Osteoblast (primary cell): ENCODE measurements around the gene RNF217. TPM values are rescaled to one million over a fixed set of nuclear protein-coding genes. Genes with fewer than 3 reads are reported as not detected.
"Not testable (repeated sequence)": the region's sequence is repeated elsewhere in the genome, so short reads cannot be mapped to it uniquely, and the experiment has no call there.

Source experiments
- DNase-seq: peaks from one replicate; pipeline ENCODE4 v3.0.0; 2011; ENCODE audit warnings: low spot score, mixed read lengths; ENCODE audit not compliant: insufficient read length; ENCODE audit errors: missing footprints
- H2AFZ ChIP-seq: 2 replicates; pipeline ENCODE4 v1.6.0; 2011; ENCODE audit warnings: mild to moderate bottlenecking, low read length
- H3K27ac ChIP-seq: 2 replicates; pipeline ENCODE4 v1.5.1; 2011; ENCODE audit warnings: mild to moderate bottlenecking, low read depth, low read length, moderate library complexity
- H3K27me3 ChIP-seq: 2 replicates; pipeline ENCODE4 v1.6.0; 2012; ENCODE audit warnings: mild to moderate bottlenecking, control low read depth, inconsistent platforms, low read length, moderate library complexity; ENCODE audit not compliant: insufficient read depth
- H3K36me3 ChIP-seq: 2 replicates; pipeline ENCODE4 v1.5.1; 2011; ENCODE audit warnings: mild to moderate bottlenecking, low read length, control low read depth, moderate library complexity; ENCODE audit not compliant: insufficient read depth
- H3K4me1 ChIP-seq: 2 replicates; pipeline ENCODE4 v1.5.1; 2011; ENCODE audit warnings: mild to moderate bottlenecking, low read length, control low read depth, moderate library complexity; ENCODE audit not compliant: insufficient read depth
- H3K4me2 ChIP-seq: 2 replicates; pipeline ENCODE4 v1.6.0; 2011; ENCODE audit warnings: mild to moderate bottlenecking, low read length; ENCODE audit not compliant: insufficient read depth
- H3K4me3 ChIP-seq: fragments of 200-600 bp; sonication (generic); 3 replicates; pipeline ENCODE4 v1.5.1; 2012; ENCODE audit warnings: mild to moderate bottlenecking, low read length, inconsistent platforms; ENCODE audit not compliant: insufficient read depth
- H3K79me2 ChIP-seq: 2 replicates; pipeline ENCODE4 v1.6.0; 2012; ENCODE audit warnings: mild to moderate bottlenecking, low read length, control low read depth, inconsistent platforms; ENCODE audit not compliant: insufficient read depth
- H3K9me3 ChIP-seq: 2 replicates; pipeline ENCODE4 v1.5.1; 2011; ENCODE audit warnings: low read depth, low read length, control low read depth
- H4K20me1 ChIP-seq: 2 replicates; pipeline ENCODE4 v1.6.0; 2012; ENCODE audit warnings: mild to moderate bottlenecking, low read length, control low read depth; ENCODE audit not compliant: insufficient read depth
- CTCF ChIP-seq: IDR thresholded peaks from 2 replicates; pipeline ENCODE4 v1.5.1; 2011; ENCODE audit warnings: mild to moderate bottlenecking, low read depth, low read length, moderate library complexity; ENCODE audit errors: extremely low read depth
- total RNA-seq: library from RNA; depleted of rRNA; stranded (reverse); fragments of >200 nt; gene quantifications from 2 replicates; pipeline ENCODE4 v1.2.3, GENCODE V29; 2012

Gene RNF217
- total RNA-seq: 22.8 and 24.8 TPM in 2 replicates

GRCh38 chr6:124961777-124962638 is at the start of gene RNF217:
RNF217 (plus strand) TSS chr6:124962437; CDS start chr6:124962545, 108 bp downstream.
- Histone ChIP-seq H2AFZ (peak within 1 kb of the TSS; percentile 67), H3K79me2 (peaks cover 54% of the 10 kb centered on the region), H3K27me3 (no peaks in the 10 kb centered on the region), H3K27ac (peak within 1 kb of the TSS; percentile 89), H3K4me1 (peaks cover 35% of the 10 kb centered on the region), H3K4me2 (peak within 1 kb of the TSS; percentile 94), H3K9me3 (no peaks in the 10 kb centered on the region), H3K4me3 (peak within 1 kb of the TSS; percentile 90), H4K20me1 (peaks cover 10% of the 10 kb centered on the region), H3K36me3 (peaks cover 4% of the 10 kb centered on the region)
- TF ChIP-seq CTCF: no peak
- DNase-seq: peak; percentile 88

- TF ChIP-seq CTCF: no peak
- Histone ChIP-seq H3K4me3 (no peak overlapping the region), H2AFZ (no peak overlapping the region), H3K9me3 (no peaks in the 10 kb centered on the region), H3K4me2 (no peak overlapping the region), H3K79me2 (no peaks in the 10 kb centered on the region), H3K4me1 (no peaks in the 10 kb centered on the region), H4K20me1 (no peaks in the 10 kb centered on the region), H3K27me3 (no peaks in the 10 kb centered on the region), H3K27ac (no peak overlapping the region), H3K36me3 (no peaks in the 10 kb centered on the region)
- DNase-seq: no peak
These were observed 49.2 kb upstream of the RNF217 start for GRCh38 chr6:124913056-124913455.

GRCh38 chr6:124917769-124918168 is 44.5 kb upstream of the RNF217 start:
- no peaks in the 10 kb centered on the region for H3K36me3 ChIP-seq
- H3K9me3 ChIP-seq: no peaks in the 10 kb centered on the region
- no peak overlapping the region for H2AFZ ChIP-seq
- DNase-seq: no peak
- no peak overlapping the region for H3K27ac ChIP-seq
- TF ChIP-seq CTCF: no peak
- no peak overlapping the region for H3K4me3 ChIP-seq
- H4K20me1 ChIP-seq: no peaks in the 10 kb centered on the region
- H3K79me2 ChIP-seq: no peaks in the 10 kb centered on the region
- no peaks in the 10 kb centered on the region for H3K27me3 ChIP-seq
- no peaks in the 10 kb centered on the region for H3K4me1 ChIP-seq
- no peak overlapping the region for H3K4me2 ChIP-seq

- H3K4me2 ChIP-seq, H3K4me3 ChIP-seq, H2AFZ ChIP-seq, H3K36me3 ChIP-seq, H3K27ac ChIP-seq, H3K9me3 ChIP-seq, DNase-seq, H3K79me2 ChIP-seq, H4K20me1 ChIP-seq, H3K27me3 ChIP-seq, H3K4me1 ChIP-seq: not testable (repeated sequence)
These were observed 42.5 kb upstream of the RNF217 start for GRCh38 chr6:124919703-124920102.
